Thyroid gland (tissue), 4 donors: Measurements from ENCODE around the gene RGMB. TPM values are rescaled to one million over a fixed set of nuclear protein-coding genes. Genes with fewer than 3 reads are reported as not detected.

Experiments
- DNase-seq, 2 donors: peaks; one replicate each; pipeline ENCODE4 v3.0.0-alpha.2; 2019
- H3K27ac ChIP-seq, 3 donors: fragments of 200-600 bp; sonication (generic); 1 replicate in 2 of 3; 2 replicates in 1 of 3; pipeline ENCODE4 v1.5.1; 2016 to 2019; ENCODE audit warnings: mild to moderate bottlenecking in 1 of 3, moderate library complexity in 1 of 3
- H3K27me3 ChIP-seq: fragments of 200-600 bp; sonication (generic); one replicate; pipeline ENCODE4 v1.5.1; 2019
- H3K36me3 ChIP-seq, 2 donors: fragments of 200-600 bp; sonication (generic); one replicate each; pipeline ENCODE4 v1.5.1; 2016 to 2019
- H3K4me1 ChIP-seq, 2 donors: fragments of 200-600 bp; sonication (generic); one replicate each; pipeline ENCODE4 v1.5.1; 2017 to 2019
- H3K4me3 ChIP-seq, 3 donors: fragments of 200-600 bp; sonication (generic); replicated peaks in 1 of 3; 1 replicate in 2 of 3; 2 replicates in 1 of 3; pipeline ENCODE4 v1.5.1; 2016; ENCODE audit warnings: mild to moderate bottlenecking in 1 of 3
- H3K9me3 ChIP-seq: fragments of 200-600 bp; sonication (generic); one replicate; pipeline ENCODE4 v1.5.1; 2017
- POLR2A ChIP-seq, 2 donors: fragments of 450-650 bp; IDR thresholded peaks; one replicate each; pipeline ENCODE4 v1.6.1; 2017; ENCODE audit warnings: antibody characterized with exemption in 2 of 2, mild to moderate bottlenecking in 2 of 2, moderate library complexity in 1 of 2
- WGBS, 2 donors: methylation state at CpG; one replicate each; pipeline ENCODE4 v1.1.5; 2017; 5-methylcytosine and 5-hydroxymethylcytosine counted together
- intact Hi-C: fragments of 100-400 bp; cut with DNase I; formaldehyde crosslinking; loops from one replicate; pipeline ENCODE4 v1.15.1; 2023
- total RNA-seq, 4 donors: library from RNA; depleted of rRNA; stranded (reverse); fragments of >200 nt; gene quantifications; one replicate each; pipeline ENCODE4 v1.2.3, GENCODE V29; 2016
- TF ChIP-seq, protein P1 (sequence below), 6 experiments: fragments of 200-600 bp in 3 of 6; fragments of 450-650 bp in 3 of 6; sonication (generic) in 3 of 6; IDR thresholded peaks; one replicate each; pipeline ENCODE4 v1.5.1; 2016 to 2019; ENCODE audit warnings: antibody characterized with exemption in 6 of 6, mild to moderate bottlenecking in 2 of 6, inconsistent platforms in 1 of 6, moderate library complexity in 1 of 6

RGMB gene
- total RNA-seq, 4 donors from 2014 or later, result 25.3 to 29.7 (median 27.5) TPM

DNA sequence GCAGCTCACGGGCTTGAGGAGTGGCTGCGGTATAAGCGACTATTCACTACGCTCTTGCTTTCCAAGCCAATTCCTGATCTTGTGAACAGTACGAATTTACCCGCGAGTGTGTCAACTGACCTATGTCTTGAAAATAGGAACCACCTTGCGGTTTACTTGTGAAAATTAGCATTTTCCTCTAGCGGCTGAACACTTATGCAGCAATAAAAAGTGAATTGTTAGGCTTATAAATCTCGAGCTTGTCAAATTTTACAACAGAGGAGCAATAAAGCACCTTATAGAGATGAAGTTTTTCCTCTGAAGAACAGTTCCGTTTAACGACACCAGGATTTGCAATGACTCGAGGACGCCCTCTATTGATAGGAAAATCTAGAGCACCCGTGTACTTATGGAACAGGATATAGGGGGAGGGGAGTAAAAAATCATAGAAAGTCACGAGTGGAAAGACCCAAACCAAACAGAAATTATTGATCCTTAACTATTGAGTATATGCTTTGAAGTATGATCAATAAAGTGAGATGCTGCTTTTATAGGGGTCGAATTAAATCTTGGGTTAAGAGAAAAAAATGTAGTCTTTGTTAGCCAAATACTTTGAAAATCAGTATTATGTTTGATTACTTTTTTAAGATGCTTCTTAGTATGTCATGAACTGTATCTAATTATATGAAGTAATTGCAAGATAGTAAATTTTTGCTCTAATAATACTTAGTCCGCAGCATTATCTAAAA lies 1.9 kb upstream of the RGMB start:
- Histone ChIP-seq H3K4me3 (peak overlapping the region in 2 of 3 donors; percentile 29 to 57), H3K36me3 (no peaks in the 10 kb centered on the region), H3K9me3 (no peaks in the 10 kb centered on the region), H3K27me3 (no peaks in the 10 kb centered on the region), H3K27ac (peak overlapping the region; percentile 29 to 75 (median 66)), H3K4me1 (peaks cover 14 to 25% of the 10 kb centered on the region in 2 donors)
- TF ChIP-seq, protein P1, sequence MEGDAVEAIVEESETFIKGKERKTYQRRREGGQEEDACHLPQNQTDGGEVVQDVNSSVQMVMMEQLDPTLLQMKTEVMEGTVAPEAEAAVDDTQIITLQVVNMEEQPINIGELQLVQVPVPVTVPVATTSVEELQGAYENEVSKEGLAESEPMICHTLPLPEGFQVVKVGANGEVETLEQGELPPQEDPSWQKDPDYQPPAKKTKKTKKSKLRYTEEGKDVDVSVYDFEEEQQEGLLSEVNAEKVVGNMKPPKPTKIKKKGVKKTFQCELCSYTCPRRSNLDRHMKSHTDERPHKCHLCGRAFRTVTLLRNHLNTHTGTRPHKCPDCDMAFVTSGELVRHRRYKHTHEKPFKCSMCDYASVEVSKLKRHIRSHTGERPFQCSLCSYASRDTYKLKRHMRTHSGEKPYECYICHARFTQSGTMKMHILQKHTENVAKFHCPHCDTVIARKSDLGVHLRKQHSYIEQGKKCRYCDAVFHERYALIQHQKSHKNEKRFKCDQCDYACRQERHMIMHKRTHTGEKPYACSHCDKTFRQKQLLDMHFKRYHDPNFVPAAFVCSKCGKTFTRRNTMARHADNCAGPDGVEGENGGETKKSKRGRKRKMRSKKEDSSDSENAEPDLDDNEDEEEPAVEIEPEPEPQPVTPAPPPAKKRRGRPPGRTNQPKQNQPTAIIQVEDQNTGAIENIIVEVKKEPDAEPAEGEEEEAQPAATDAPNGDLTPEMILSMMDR (IDR thresholded peaks at IDR 0.05), result peak; percentile 79 to 98 (median 90)
- peak in 1 of 2 donors; percentile 32 for TF ChIP-seq POLR2A (IDR thresholded peaks at IDR 0.05)
- intact Hi-C loops, result loop anchor here (5.0 kb wide), 1 partner anchor 1589 kb away; the partner anchor contains the start of gene RIOK2
- WGBS, 2 donors, result 6% methylated on average over 18 of the region's 18 CpGs
- DNase-seq, result peak; percentile 58 to 62

DNA sequence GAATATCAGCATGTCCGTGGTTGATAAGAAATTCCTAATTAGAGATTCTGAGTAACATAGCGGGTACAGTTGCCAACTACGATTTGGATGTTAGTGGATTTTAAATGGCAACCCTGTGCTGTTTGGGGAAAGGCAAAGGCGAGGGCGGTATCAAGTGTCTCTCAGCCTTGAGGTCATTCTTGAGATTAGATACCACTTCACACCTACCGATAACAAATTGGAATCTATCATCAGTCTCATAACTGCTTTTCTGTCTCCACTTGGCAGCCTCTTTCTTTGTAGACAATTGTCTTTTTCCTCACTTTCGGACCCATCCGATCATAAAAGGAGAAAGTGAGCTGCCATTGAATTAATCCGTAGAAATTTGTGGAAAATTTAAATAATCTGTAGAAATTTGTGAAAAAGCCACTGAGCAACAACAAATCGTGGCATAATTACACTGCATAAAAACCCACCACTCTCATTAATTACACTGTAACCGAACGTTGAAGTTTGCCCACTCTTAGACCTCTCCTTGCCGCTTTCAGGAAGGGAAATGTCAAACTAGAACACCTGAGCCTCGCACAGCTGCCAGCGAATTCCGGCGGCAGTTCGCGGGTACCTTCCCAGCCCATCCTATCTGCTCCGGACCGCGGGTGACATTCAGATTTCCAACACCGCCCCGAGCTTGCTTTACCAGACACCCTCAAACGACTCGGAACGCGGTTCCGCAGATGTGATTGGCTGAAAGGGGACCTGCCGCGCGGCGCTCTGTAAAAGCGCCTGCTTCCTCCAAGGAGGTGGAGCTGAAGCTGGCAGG lies 849 bp upstream of the RGMB start:
- peak overlapping the region; percentile 45 to 95 (median 76) for H3K27ac ChIP-seq
- peak; percentile 86 to 87 for DNase-seq
- WGBS, 2 donors, result 11 to 16% methylated on average over 34 of the region's 34 CpGs
- H3K36me3 ChIP-seq, result no peaks in the 10 kb centered on the region
- peaks cover 15 to 23% of the 10 kb centered on the region in 2 donors for H3K4me1 ChIP-seq
- no peaks in the 10 kb centered on the region for H3K27me3 ChIP-seq
- intact Hi-C loops, result loop anchor here (5.0 kb wide), 1 partner anchor 1590 kb away; the partner anchor contains the start of gene RIOK2
- peak overlapping the region; percentile 59 to 90 (median 77) for H3K4me3 ChIP-seq
- no peaks in the 10 kb centered on the region for H3K9me3 ChIP-seq
- no peak for TF ChIP-seq POLR2A (IDR thresholded peaks at IDR 0.05)
- TF ChIP-seq, protein P1 (IDR thresholded peaks at IDR 0.05), result no peak

DNA sequence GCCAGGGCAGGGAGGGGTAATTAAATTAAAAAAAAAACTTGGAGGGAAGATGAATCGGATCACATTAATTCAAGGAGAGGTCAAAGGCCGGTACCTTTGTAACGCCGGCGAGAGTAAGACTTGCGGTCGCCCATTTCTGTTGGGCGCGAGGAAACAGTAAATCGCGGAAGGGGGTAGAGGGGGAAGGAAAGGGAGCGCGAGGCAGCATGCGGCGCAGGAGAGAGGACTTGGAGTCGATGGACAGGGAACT lies 324 bp upstream of the RGMB start:
- Histone ChIP-seq H3K4me1 (peaks cover 20 to 22% of the 10 kb centered on the region in 2 donors), H3K27ac (peak overlapping the region; percentile 45 to 95 (median 76)), H3K36me3 (no peaks in the 10 kb centered on the region), H3K27me3 (no peaks in the 10 kb centered on the region), H3K9me3 (no peaks in the 10 kb centered on the region), H3K4me3 (peak overlapping the region; percentile 59 to 90 (median 77))
- DNase-seq, result no peak
- intact Hi-C loops, result loop anchor here (5.0 kb wide), 1 partner anchor 1591 kb away; the partner anchor contains the start of gene RIOK2
- no peak for TF ChIP-seq POLR2A (IDR thresholded peaks at IDR 0.05)
- TF ChIP-seq, protein P1 (IDR thresholded peaks at IDR 0.05), result no peak
- WGBS, 2 donors, result 0% methylated on average over 16 of the region's 16 CpGs

DNA sequence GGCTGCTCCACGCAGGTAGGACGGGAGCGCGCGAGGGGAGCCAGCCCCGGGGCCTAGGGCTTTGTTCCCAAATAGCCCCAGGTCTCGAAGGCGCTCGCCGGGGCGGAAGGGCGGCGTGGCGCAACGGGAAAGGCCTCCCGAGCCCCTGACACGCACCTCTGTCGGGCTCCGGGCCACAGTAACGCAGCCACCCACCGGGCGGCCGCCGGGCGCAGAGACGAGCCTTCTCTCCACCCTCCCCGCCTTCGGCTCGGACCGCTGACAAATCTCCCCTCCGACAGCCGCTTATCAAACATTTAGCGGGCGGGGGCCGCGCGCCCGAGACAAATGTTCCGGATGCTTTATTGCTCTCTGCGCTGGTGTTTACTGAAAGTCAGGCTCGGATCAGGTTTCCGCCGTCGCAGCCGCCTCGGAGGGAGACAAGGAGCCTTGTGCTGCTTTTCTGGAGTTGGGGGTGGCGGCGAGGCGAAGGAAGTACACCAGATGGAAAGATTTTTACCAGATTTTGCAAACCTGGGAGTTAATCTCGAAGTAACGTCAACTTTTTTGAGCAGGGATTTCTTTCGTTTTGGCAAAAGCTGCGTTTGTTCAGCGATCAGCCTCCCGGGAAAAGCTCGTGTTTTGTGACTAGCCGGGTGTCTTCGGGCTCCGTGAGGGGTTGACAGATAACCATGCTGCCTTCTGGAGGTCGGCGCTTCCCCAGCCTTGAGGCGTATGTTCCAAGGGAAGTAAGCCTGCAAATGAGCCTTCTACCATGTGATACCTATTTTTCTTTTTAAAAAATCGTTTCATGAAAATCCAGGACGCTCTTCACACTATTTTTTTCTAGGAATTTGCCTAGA lies 950 bp downstream of the RGMB start:
- DNase-seq, result peak; percentile 68 to 76
- no peaks in the 10 kb centered on the region for H3K27me3 ChIP-seq
- intact Hi-C loops, result loop anchor here (5.0 kb wide), 1 partner anchor 1592 kb away; the partner anchor contains the start of gene RIOK2
- no peaks in the 10 kb centered on the region for H3K36me3 ChIP-seq
- H3K4me3 ChIP-seq, result peak overlapping the region; percentile 74 to 90 (median 77)
- WGBS, 2 donors, result 1% methylated on average over 30 to 34 of the region's 64 CpGs
- peaks cover 20 to 28% of the 10 kb centered on the region in 2 donors for H3K4me1 ChIP-seq
- H3K27ac ChIP-seq, result peak overlapping the region; percentile 88 to 95 (median 94)
- TF ChIP-seq, protein P1 (IDR thresholded peaks at IDR 0.05), result peak in 1 of 6 experiments; percentile 19
- peak in 1 of 2 donors; percentile 52 for TF ChIP-seq POLR2A (IDR thresholded peaks at IDR 0.05)
- H3K9me3 ChIP-seq, result no peaks in the 10 kb centered on the region
